ENCODE data around the gene PHACTR3.

PHACTR3 gene

GRCh38 chr20:59751075-59751711 is 146.9 kb downstream of the PHACTR3 start:
- DNase-seq (ENCODE audit: low read depth) = no peak

- DNase-seq (ENCODE audit: low read depth) = no peak
Observed at GRCh38 chr20:59752101-59752586, 147.8 kb downstream of the PHACTR3 start.

- no peak for DNase-seq (ENCODE audit: low read depth)
Observed at GRCh38 chr20:59752704-59753460, 148.5 kb downstream of the PHACTR3 start.

GRCh38 chr20:59753836-59754235 is 149.5 kb downstream of the PHACTR3 start:
- no peak for DNase-seq (ENCODE audit: low read depth)

- no peak for DNase-seq (ENCODE audit: low read depth)
Observed at GRCh38 chr20:59754551-59754950, 150.2 kb downstream of the PHACTR3 start.

- DNase-seq (ENCODE audit: low read depth) = no peak
Observed at GRCh38 chr20:59756241-59756640, 151.9 kb downstream of the PHACTR3 start.

- DNase-seq (ENCODE audit: low read depth) = no peak
Observed at GRCh38 chr20:59764037-59764436, 159.7 kb downstream of the PHACTR3 start.

- no peak for DNase-seq (ENCODE audit: low read depth)
Observed at GRCh38 chr20:59765599-59766177, 161.3 kb downstream of the PHACTR3 start.

- DNase-seq (ENCODE audit: low read depth) = no peak
Observed at GRCh38 chr20:59767656-59768055, 163.3 kb downstream of the PHACTR3 start.

GRCh38 chr20:59770270-59770669 is 165.9 kb downstream of the PHACTR3 start:
- no peak for DNase-seq (ENCODE audit: low read depth)

- DNase-seq (ENCODE audit: low read depth) = no peak
Observed at GRCh38 chr20:59770851-59771250, 166.5 kb downstream of the PHACTR3 start.

- DNase-seq (ENCODE audit: low read depth) = no peak
Observed at GRCh38 chr20:59771506-59772372, 167.4 kb downstream of the PHACTR3 start.

- DNase-seq (ENCODE audit: low read depth) = no peak
Observed at GRCh38 chr20:59772373-59772705, 168.0 kb downstream of the PHACTR3 start.

GRCh38 chr20:59772931-59773913 is 168.9 kb downstream of the PHACTR3 start:
- no peak for DNase-seq (ENCODE audit: low read depth)

GRCh38 chr20:59774204-59774641 is 169.9 kb downstream of the PHACTR3 start:
- no peak for DNase-seq (ENCODE audit: low read depth)

GRCh38 chr20:59774921-59775686 is 170.8 kb downstream of the PHACTR3 start:
- no peak for DNase-seq (ENCODE audit: low read depth)

- no peak for DNase-seq (ENCODE audit: low read depth)
Observed at GRCh38 chr20:59775687-59776055, 171.3 kb downstream of the PHACTR3 start.

GRCh38 chr20:59776059-59776603 is 171.8 kb downstream of the PHACTR3 start:
- DNase-seq (ENCODE audit: low read depth) = no peak

- DNase-seq (ENCODE audit: low read depth) = no peak
Observed at GRCh38 chr20:59776626-59777330, 172.4 kb downstream of the PHACTR3 start.

All from stimulated activated CD4-positive, alpha-beta T cell treated with anti-CD3 and anti-CD28 coated beads, Interleukin-2, amount 100 ng/mL, for 4 hours (primary cell).